Subcutaneous abdominal adipose tissue (tissue), 5 donors: ENCODE measurements around the gene ITIH4.
A peak's percentile ranks its signal among the peaks of the same experiment; 100 is the strongest.

Source experiments
- H3K27ac ChIP-seq: one replicate; pipeline ENCODE4 v1.7.0; 2013; ENCODE audit warnings: low read depth, mild to moderate bottlenecking, inconsistent platforms, low read length, moderate library complexity
- H3K27me3 ChIP-seq, 5 donors: one replicate each; pipeline ENCODE4 v1.7.0; 2013; ENCODE audit warnings: low read length in 5 of 5, inconsistent platforms in 1 of 5; ENCODE audit not compliant: control insufficient read depth in 5 of 5, insufficient read depth in 4 of 5
- H3K36me3 ChIP-seq, 5 donors: one replicate each; pipeline ENCODE4 v1.7.0; 2013; ENCODE audit warnings: low read length in 5 of 5; ENCODE audit not compliant: control insufficient read depth in 5 of 5, insufficient read depth in 5 of 5
- H3K4me1 ChIP-seq, 5 donors: one replicate each; pipeline ENCODE4 v1.7.0; 2013; ENCODE audit warnings: low read length in 5 of 5, mild to moderate bottlenecking in 3 of 5, moderate library complexity in 1 of 5; ENCODE audit not compliant: control insufficient read depth in 5 of 5, insufficient read depth in 5 of 5
- H3K4me3 ChIP-seq, 5 donors: one replicate each; pipeline ENCODE4 v1.7.0; 2013; ENCODE audit warnings: low read length in 5 of 5, low read depth in 1 of 5
- H3K9ac ChIP-seq, 5 donors: one replicate each; pipeline ENCODE4 v1.7.0; 2013; ENCODE audit warnings: low read length in 5 of 5, mild to moderate bottlenecking in 4 of 5, moderate library complexity in 3 of 5
- H3K9me3 ChIP-seq, 5 donors: one replicate each; pipeline ENCODE4 v1.7.0; 2013; ENCODE audit warnings: low read length in 5 of 5; ENCODE audit not compliant: control insufficient read depth in 5 of 5
- donor health status: healthy.
- donor health status: healthy.
- donor health status: healthy.
- donor health status: healthy.
- donor health status: healthy.

ITIH4 gene

GRCh38 chr3:52836471-52836845, 6.0 kb upstream of the ITIH4 start:
- H3K9me3 ChIP-seq, result no peaks in the 10 kb centered on the region
- H3K36me3 ChIP-seq, result peaks cover 0 to 63% (median 37%) of the 10 kb centered on the region in 5 donors
- no peak overlapping the region for H3K4me3 ChIP-seq
- H3K27ac ChIP-seq, result no peak overlapping the region
- H3K9ac ChIP-seq, result no peak overlapping the region
- H3K27me3 ChIP-seq, result no peaks in the 10 kb centered on the region
- H3K4me1 ChIP-seq, result peaks cover 7 to 25% (median 23%) of the 10 kb centered on the region in 5 donors

GRCh38 chr3:52835766-52836470, 5.4 kb upstream of the ITIH4 start:
- peaks cover 8 to 31% (median 26%) of the 10 kb centered on the region in 5 donors for H3K4me1 ChIP-seq
- no peaks in the 10 kb centered on the region for H3K27me3 ChIP-seq
- peaks cover 0 to 58% (median 31%) of the 10 kb centered on the region in 5 donors for H3K36me3 ChIP-seq
- H3K9me3 ChIP-seq, result no peaks in the 10 kb centered on the region
- H3K27ac ChIP-seq, result no peak overlapping the region
- no peak overlapping the region for H3K9ac ChIP-seq
- peak overlapping the region in 2 of 5 donors; percentile 16 to 17 for H3K4me3 ChIP-seq

- Histone ChIP-seq H3K4me1 (peaks cover 8 to 33% (median 27%) of the 10 kb centered on the region in 5 donors), H3K9me3 (no peaks in the 10 kb centered on the region), H3K27me3 (no peaks in the 10 kb centered on the region), H3K9ac (peak within 1 kb of the TSS in 2 of 5 donors; percentile 3 to 23), H3K27ac (no peak within 1 kb of the TSS), H3K36me3 (peaks cover 0 to 49% (median 24%) of the 10 kb centered on the region in 5 donors), H3K4me3 (peak within 1 kb of the TSS in 4 of 5 donors; percentile 16 to 36 (median 18))
Measured at GRCh38 chr3:52834871-52835501, 4.5 kb upstream of the ITIH4 start, which contains the start of gene MUSTN1. Gene MUSTN1, minus strand, starts transcription at chr3:52835019. Its CDS starts 71 bp downstream, at chr3:52834948.

- no peak overlapping the region for H3K9ac ChIP-seq
- peaks cover 8 to 33% (median 27%) of the 10 kb centered on the region in 5 donors for H3K4me1 ChIP-seq
- no peaks in the 10 kb centered on the region for H3K9me3 ChIP-seq
- no peak overlapping the region for H3K27ac ChIP-seq
- peaks cover 0 to 33% (median 10%) of the 10 kb centered on the region in 5 donors for H3K36me3 ChIP-seq
- H3K4me3 ChIP-seq, result no peak overlapping the region
- H3K27me3 ChIP-seq, result no peaks in the 10 kb centered on the region
Measured at GRCh38 chr3:52833202-52833601, 2.7 kb upstream of the ITIH4 start.

- Histone ChIP-seq H3K27ac (no peak overlapping the region), H3K27me3 (peaks cover 0 to 3% (median 0%) of the 10 kb centered on the region in 5 donors), H3K36me3 (peaks cover 0 to 18% (median 8%) of the 10 kb centered on the region in 5 donors), H3K4me1 (peaks cover 8 to 33% (median 27%) of the 10 kb centered on the region in 5 donors), H3K4me3 (no peak overlapping the region), H3K9ac (no peak overlapping the region), H3K9me3 (no peaks in the 10 kb centered on the region)
Measured at GRCh38 chr3:52831500-52832301, 1.2 kb upstream of the ITIH4 start.

GRCh38 chr3:52829906-52830463, 487 bp downstream of the ITIH4 start:
- Histone ChIP-seq H3K9ac (no peak overlapping the region), H3K4me1 (peaks cover 6 to 20% (median 18%) of the 10 kb centered on the region in 5 donors), H3K36me3 (peaks cover 0 to 4% (median 0%) of the 10 kb centered on the region in 5 donors), H3K27me3 (peaks cover 0 to 3% (median 0%) of the 10 kb centered on the region in 5 donors), H3K4me3 (no peak overlapping the region), H3K27ac (no peak overlapping the region), H3K9me3 (no peaks in the 10 kb centered on the region)

- Histone ChIP-seq H3K27me3 (peaks cover 0 to 3% (median 0%) of the 10 kb centered on the region in 5 donors), H3K9ac (no peak overlapping the region), H3K9me3 (no peaks in the 10 kb centered on the region), H3K27ac (no peak overlapping the region), H3K4me1 (peaks cover 6 to 17% (median 16%) of the 10 kb centered on the region in 5 donors), H3K4me3 (no peak overlapping the region), H3K36me3 (no peaks in the 10 kb centered on the region)
Measured at GRCh38 chr3:52829482-52829881, 990 bp downstream of the ITIH4 start.

GRCh38 chr3:52827866-52828376, 2.6 kb downstream of the ITIH4 start:
- no peaks in the 10 kb centered on the region for H3K9me3 ChIP-seq
- peaks cover 0 to 3% (median 0%) of the 10 kb centered on the region in 5 donors for H3K27me3 ChIP-seq
- no peak overlapping the region for H3K4me3 ChIP-seq
- peaks cover 0 to 13% (median 6%) of the 10 kb centered on the region in 5 donors for H3K36me3 ChIP-seq
- no peak overlapping the region for H3K9ac ChIP-seq
- peaks cover 6 to 17% (median 16%) of the 10 kb centered on the region in 5 donors for H3K4me1 ChIP-seq
- H3K27ac ChIP-seq, result no peak overlapping the region

- Histone ChIP-seq H3K9me3 (no peaks in the 10 kb centered on the region), H3K27me3 (peaks cover 0 to 3% (median 0%) of the 10 kb centered on the region in 5 donors), H3K4me1 (peaks cover 6 to 16% (median 15%) of the 10 kb centered on the region in 5 donors), H3K27ac (no peak overlapping the region), H3K9ac (no peak overlapping the region), H3K4me3 (no peak overlapping the region), H3K36me3 (peaks cover 0 to 13% (median 6%) of the 10 kb centered on the region in 5 donors)
Measured at GRCh38 chr3:52827441-52827840, 3.0 kb downstream of the ITIH4 start.
